ENCODE data around the gene DNAJB6. TPM values are rescaled to one million over a fixed set of nuclear protein-coding genes. Genes with fewer than 3 reads are reported as not detected.

DNAJB6 gene
- total RNA-seq, 2 donors from 2014 or later = 126 to 174 TPM

- no peak overlapping the region for H3K4me3 Mint-ChIP-seq
- no peaks in the 10 kb centered on the region for H3K4me1 ChIP-seq (ENCODE audit: control insufficient read depth, insufficient read depth, low read length)
- no peak overlapping the region for H3K27ac Mint-ChIP-seq
- H3K36me3 ChIP-seq (ENCODE audit: control insufficient read depth, insufficient read depth, low read length) = no peaks in the 10 kb centered on the region
- TF ChIP-seq CTCF (conservative IDR thresholded peaks at IDR 0.05) = no peak
- H3K36me3 Mint-ChIP-seq (ENCODE audit: low read depth) = no peaks in the 10 kb centered on the region
- no peak overlapping the region for H3K27ac ChIP-seq (ENCODE audit: low read depth, low read length)
- H3K27me3 ChIP-seq (ENCODE audit: control insufficient read depth, insufficient read depth, low read length, poor library complexity, severe bottlenecking) = no peaks in the 10 kb centered on the region
- no peak for DNase-seq
- H3K9me3 ChIP-seq (ENCODE audit: control insufficient read depth, low read length) = peaks cover 13% of the 10 kb centered on the region
- H3K9ac ChIP-seq (ENCODE audit: extremely low read depth, low read length, poor library complexity, severe bottlenecking) = no peak overlapping the region
- no peak overlapping the region for H3K4me3 ChIP-seq (ENCODE audit: low read length)
- 87 to 94% methylated on average over 3 to 6 of the region's 6 CpGs for WGBS, 2 experiments (ENCODE audit: insufficient coverage in 1 of 2, insufficient read length in 1 of 2)
- peaks cover 36% of the 10 kb centered on the region for H3K9me3 Mint-ChIP-seq
- peaks cover 2% of the 10 kb centered on the region for H3K27me3 Mint-ChIP-seq (ENCODE audit: insufficient read depth)
- no peaks in the 10 kb centered on the region for H3K4me1 Mint-ChIP-seq
These were observed 102.3 kb downstream of the DNAJB6 start for GRCh38 chr7:157439149-157439548.

- no peak overlapping the region for H3K27ac ChIP-seq (ENCODE audit: low read depth, low read length)
- peaks cover 13% of the 10 kb centered on the region for H3K9me3 ChIP-seq (ENCODE audit: control insufficient read depth, low read length)
- peak; percentile 16 for DNase-seq
- no peaks in the 10 kb centered on the region for H3K4me1 Mint-ChIP-seq
- peaks cover 3% of the 10 kb centered on the region for H3K27me3 Mint-ChIP-seq (ENCODE audit: insufficient read depth)
- no peaks in the 10 kb centered on the region for H3K36me3 Mint-ChIP-seq (ENCODE audit: low read depth)
- H3K4me3 ChIP-seq (ENCODE audit: low read length) = no peak overlapping the region
- H3K27ac Mint-ChIP-seq = no peak overlapping the region
- H3K4me1 ChIP-seq (ENCODE audit: control insufficient read depth, insufficient read depth, low read length) = no peaks in the 10 kb centered on the region
- H3K4me3 Mint-ChIP-seq = no peak overlapping the region
- H3K27me3 ChIP-seq (ENCODE audit: control insufficient read depth, insufficient read depth, low read length, poor library complexity, severe bottlenecking) = no peaks in the 10 kb centered on the region
- peaks cover 36% of the 10 kb centered on the region for H3K9me3 Mint-ChIP-seq
- 43 to 60% methylated on average over 2 to 3 of the region's 3 CpGs for WGBS, 2 experiments (ENCODE audit: insufficient coverage in 1 of 2, insufficient read length in 1 of 2)
- H3K36me3 ChIP-seq (ENCODE audit: control insufficient read depth, insufficient read depth, low read length) = no peaks in the 10 kb centered on the region
- no peak overlapping the region for H3K9ac ChIP-seq (ENCODE audit: extremely low read depth, low read length, poor library complexity, severe bottlenecking)
- TF ChIP-seq CTCF (conservative IDR thresholded peaks at IDR 0.05) = no peak
These were observed 103.0 kb downstream of the DNAJB6 start for GRCh38 chr7:157439761-157440160.

GRCh38 chr7:157440346-157441022, 103.7 kb downstream of the DNAJB6 start:
- Mint-ChIP-seq H3K27ac (no peak overlapping the region), H3K36me3 (ENCODE audit: low read depth) (no peaks in the 10 kb centered on the region), H3K9me3 (peaks cover 36% of the 10 kb centered on the region), H3K27me3 (ENCODE audit: insufficient read depth) (peaks cover 4% of the 10 kb centered on the region), H3K4me3 (no peak overlapping the region), H3K4me1 (no peaks in the 10 kb centered on the region)
- H3K4me3 ChIP-seq (ENCODE audit: low read length) = no peak overlapping the region
- no peak overlapping the region for H3K9ac ChIP-seq (ENCODE audit: extremely low read depth, low read length, poor library complexity, severe bottlenecking)
- H3K36me3 ChIP-seq (ENCODE audit: control insufficient read depth, insufficient read depth, low read length) = no peaks in the 10 kb centered on the region
- DNase-seq = peak; percentile 22
- TF ChIP-seq CTCF (conservative IDR thresholded peaks at IDR 0.05) = no peak
- H3K27ac ChIP-seq (ENCODE audit: low read depth, low read length) = no peak overlapping the region
- no peaks in the 10 kb centered on the region for H3K27me3 ChIP-seq (ENCODE audit: control insufficient read depth, insufficient read depth, low read length, poor library complexity, severe bottlenecking)
- 85 to 93% methylated on average over 19 to 22 of the region's 22 CpGs for whole genome bisulfite sequencing, 2 experiments (ENCODE audit: insufficient coverage in 1 of 2, insufficient read length in 1 of 2)
- H3K4me1 ChIP-seq (ENCODE audit: control insufficient read depth, insufficient read depth, low read length) = no peaks in the 10 kb centered on the region
- H3K9me3 ChIP-seq (ENCODE audit: control insufficient read depth, low read length) = peaks cover 13% of the 10 kb centered on the region
